ENCODE results near the gene EVX1.

EVX1 gene

DNA sequence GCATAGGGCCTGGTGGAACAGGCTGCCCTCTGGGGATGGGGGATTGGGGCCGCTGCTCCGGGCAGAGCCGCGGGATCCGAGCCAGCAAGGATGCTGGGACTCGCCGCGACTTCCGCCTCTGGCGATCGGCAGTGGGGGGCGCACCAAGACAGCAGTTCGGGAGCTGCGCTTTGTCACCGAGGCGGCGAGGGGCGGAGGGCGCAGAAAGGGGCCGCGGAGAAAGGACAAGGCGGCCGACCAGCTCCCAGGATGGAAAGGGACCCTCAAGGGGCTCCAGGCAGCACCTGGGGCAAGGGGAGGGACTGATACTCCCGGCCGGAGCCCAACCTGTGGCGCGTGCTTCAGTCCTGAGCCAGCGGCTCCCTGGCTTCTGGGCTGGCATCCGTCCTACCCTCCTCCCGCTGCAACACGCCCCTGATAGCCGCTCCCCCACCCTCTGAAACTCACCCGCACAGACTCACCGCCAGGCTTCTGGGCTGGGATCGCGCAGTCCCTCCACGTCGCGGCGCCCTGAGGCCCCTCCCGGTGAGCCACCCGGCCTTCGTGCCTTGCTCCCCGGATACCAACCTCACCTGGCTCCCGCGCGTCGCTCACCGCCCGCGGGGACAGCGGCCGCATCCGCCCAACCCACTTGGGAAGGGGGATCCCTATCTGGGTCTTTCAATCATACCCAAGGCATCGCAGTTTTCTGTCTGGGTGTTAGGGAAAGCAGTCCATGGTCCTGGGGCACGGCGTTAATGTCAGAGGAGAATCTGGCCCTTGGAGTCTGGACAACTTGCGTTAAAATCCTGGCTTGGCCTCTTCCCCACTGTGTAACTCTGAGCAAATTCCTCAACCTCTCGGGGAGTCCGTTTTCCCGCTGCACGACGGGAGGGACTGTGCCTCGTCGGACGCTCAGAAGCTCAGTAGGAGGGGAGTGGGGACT lies 7.0 kb upstream of the EVX1 start:
- peak in 1 of 2 experiments; percentile 42 for DNase-seq

DNA sequence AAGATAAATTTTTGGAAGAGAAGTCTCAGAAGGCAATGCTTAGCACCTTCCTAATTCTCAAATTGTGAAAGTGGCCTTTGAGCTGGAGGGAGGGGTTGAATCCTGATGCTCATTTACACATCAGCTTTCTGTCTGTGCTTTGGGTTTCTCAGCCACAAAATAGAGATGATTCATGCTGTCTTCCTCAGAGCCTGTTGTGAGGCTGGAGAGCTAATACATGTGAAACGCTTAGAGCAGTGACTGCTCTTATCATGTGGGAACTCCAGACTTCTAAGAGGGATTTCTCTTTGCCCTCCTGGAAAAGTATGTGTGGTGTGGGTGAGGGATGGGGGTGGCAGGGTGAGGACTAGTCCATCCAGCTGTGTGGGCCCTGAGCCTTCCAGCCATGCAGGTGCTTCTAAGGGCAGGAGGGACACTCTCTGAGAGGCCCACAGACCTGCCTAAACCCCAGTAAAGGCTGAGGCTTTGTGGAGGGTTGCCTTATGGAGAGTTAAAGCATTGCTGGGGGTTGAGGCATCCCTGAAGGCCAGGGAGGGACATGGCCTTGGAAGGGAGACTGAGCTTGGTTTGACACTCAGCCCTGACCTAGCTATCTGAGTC lies 4.8 kb upstream of the EVX1 start:
- no peak for DNase-seq

DNA sequence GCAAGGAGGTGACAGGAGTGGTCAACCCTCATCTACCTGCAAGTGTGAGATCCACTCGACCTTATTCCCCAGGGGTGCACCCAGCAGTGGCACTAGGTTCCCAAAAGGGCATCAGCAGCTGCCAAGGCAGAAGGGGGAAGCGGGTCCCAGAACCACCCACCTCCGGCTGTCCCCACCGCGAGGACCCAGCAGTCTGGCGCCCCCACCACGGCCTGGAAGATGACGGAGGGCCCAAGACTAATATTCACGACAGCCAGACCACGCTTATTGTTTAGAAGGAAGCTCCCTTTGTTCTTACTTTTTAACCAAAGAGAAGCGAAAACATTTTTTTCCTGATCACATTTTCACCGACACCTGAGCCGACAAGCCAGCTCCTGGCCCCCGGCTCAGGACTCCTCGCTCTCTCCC lies 3.6 kb upstream of the EVX1 start:
- DNase-seq: no peak

DNA sequence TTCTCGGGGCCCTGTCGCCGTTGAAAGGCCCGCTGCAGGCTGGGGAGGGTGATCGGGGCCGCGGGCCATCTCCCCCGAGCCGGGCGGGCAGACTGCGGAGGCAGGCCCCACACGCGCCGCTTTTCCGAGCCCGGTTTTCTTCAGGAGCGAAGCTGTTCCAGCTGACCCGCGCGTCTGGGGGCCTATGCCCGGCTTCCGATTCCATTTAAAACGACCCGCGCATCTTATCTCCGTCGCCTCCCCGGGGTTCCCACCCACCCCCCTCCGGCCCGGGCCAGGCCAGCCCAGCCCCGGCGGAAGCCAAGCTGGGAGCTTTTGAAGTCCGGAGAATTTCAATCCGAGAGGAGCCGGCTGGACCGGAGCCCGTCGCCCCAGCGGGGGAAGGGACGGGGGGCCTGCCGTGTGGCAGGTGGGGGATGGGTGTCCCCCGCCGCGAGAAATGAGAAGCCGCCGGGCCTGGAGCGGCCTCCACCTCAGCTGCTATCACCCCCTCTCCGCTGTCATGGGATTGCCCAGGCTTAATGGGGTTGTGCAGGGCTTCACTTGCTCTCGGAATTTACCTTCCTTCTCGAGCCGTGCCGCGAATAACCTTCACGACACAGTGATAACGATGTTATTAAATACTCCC lies 3.1 kb upstream of the EVX1 start:
- no peak for DNase-seq

DNA sequence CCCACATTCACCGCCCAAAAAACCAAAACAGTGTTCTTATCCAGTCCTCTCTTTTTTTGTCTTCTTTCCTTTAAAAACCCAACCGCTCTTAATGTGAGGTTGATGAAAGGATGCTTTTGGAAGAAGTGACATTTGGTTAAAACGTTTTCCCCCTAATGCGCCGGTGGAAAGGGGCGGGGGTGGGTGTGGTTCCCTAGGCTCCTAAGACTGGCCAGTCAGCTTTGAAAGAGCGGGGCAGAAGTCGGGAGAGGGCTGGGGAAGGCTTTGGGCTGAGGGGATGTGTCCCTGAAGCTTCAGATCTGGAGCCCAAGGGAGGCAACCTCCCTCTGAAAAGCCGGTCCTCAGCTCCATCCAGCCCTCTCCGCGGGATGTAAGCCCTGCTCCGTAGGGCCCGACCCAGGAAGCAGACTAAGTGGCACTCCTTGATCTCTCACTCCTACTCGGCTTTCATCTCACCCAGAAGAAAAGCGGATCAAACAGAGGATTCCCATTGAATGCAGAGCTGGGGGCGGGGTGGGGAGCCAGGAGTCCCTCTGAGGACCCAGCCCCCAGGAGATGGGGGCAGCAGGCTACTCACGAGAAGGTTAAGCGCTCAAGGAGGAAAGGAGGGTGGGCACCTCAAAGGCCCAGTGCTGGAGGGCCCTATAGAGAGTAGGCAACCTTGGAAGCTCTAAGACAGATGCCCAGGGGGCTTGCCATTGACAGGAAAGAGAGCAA lies 2.4 kb upstream of the EVX1 start:
- DNase-seq: no peak

DNA sequence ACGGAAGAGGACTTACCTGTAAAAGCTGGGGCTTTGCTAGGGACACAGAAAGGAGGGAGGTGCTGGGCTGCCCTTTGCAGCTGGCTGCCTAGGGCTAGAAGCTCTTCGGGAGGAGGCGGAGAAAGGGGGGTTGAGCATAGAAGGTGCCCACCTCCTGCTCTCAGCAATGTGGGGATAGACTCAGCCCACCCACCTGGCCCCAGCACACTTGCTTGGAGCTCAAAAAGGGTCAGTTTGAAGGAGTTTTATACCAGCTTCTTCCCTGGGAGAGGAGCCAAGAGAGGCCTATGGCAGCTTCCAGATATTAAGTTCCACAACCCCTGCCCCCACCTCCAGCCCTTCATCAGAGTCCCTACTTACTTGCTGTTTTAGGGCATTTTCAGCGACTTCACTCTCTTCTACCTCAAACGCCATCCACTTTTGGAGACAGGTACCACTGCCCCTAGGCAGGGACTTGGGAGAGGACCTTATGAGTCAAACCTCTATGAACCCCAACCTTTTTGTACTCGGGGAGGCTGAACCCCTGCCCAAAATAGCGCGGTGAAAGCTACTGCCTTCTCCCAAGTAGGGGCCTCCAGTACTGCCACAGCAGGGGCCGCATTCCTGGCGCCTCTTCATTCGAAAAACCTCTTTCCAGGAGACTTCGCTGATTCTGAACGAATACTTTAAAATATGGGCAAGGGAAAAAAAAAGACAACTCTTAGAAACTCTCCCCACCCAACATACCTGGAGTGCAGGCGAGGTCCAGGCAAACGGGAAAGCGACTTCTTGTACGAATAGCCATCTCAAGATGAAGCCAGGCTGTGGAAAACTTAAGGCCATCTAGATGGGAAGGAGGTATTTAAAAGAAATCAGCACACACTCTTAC lies 1.2 kb upstream of the EVX1 start:
- no peak for DNase-seq

DNA sequence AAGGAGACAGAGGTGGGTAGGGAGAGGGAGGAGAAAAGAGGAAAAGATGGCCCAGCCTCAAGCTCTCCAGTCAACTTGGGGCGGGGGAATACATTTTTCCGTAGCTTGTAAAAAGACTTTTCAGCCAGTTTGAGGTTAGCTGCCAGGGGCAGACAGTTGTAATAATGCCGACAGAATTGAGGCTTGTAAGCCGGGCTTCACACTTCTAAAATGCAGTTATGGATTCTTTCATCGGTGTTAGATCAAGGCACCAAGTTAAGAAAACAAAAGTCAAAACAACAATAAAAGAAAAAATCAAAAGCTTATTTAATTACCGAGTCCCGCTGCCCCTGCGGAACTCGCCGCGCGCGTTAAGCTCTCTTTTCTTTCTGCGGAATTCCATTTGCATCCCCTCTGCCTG lies 448 bp upstream of the EVX1 start:
- DNase-seq: no peak

DNA sequence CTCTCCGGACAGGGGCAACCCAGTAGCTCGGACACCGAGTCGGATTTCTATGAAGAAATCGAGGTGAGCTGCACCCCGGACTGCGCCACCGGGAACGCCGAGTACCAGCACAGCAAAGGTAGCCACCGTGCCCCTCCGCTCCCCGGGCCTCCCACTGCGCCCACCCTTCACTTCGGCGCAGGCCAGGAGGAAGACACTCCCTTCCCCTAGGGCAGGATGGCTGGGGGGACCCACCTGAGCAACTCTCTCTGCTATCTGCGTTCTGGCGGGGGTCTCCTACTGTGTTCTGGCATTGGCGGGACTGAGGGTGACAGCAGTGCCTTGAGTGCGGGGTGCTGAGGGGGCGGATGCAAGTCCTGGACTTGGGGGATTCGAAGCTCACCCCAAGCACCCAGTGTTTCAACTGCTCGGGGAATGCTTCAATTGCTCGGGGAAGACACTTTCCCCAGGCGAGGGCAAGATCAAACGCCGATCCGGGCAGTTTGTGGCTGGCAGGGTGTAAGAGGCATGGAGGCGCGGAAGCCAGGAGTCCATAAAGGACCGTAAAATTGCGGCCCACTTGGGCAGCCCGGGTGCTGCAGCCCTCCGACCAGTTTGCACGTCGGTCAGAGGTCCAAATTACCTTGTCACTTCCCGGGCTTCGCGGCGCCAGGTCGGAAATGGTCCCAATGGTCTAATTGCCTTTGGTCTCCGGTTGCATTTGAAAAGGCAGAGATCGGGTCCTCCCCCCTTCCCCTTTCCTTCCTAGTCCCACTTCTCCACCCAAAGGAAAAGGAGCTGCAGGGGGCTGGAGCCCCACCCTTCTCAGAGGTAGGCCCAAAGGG lies 950 bp downstream of the EVX1 start:
- DNase-seq: no peak

DNA sequence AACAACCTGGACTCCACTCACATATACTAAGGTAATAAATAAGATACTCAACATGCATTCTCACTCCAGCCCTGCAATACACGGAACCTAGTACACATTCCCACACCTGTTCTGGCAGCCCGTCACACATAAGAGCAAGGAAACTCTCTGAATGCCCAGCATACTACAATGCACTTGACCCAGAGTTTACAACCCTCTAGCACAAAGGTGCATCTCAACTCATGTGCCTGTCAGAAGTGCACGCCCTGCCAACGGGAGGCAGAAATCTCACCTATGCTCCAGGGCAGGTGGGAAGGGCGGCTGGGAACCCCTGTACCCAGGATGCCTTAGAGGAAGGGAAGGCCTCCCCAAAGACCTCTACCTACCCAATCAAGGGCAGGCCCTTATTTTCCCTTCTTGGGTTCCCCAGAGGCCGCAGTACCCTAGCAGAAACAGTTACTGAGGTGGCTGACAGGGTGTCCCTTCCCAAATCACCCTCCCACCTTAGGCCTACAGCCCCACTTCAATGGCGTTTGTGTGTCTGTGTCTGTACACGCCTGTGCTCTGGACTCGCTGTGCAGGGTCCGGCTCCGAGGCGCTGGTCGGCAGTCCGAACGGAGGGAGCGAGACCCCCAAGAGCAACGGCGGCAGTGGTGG lies 2.0 kb downstream of the EVX1 start:
- no peak for DNase-seq

DNA sequence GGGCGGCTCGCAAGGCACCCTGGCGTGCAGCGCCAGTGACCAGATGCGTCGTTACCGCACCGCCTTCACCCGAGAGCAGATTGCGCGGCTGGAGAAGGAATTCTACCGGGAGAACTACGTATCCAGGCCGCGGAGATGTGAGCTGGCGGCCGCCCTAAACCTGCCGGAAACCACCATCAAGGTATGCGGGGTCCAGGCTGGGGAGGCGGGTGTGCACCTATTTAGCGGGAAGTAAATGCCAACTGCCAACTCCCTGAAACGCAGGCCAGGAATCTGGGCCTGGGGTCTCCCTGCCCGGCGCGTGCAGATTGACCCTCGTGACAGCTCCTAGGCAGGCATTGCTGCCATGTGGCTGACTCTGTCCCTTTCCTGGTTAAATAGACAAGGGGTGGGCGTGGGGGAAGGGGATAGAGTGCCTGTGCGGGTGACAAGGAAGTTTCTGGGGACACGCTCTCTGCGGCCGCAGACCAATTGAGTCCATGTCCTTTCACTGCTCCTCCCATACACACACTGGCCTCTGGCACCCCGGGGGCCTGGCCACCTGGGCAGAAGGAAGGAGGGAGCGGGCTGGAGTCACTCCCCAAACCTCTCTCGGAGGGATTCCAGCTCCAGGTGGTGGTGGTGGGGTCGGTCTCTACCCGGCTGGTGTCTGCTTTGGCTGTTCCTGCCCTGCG lies 2.7 kb downstream of the EVX1 start:
- DNase-seq: no peak

DNA sequence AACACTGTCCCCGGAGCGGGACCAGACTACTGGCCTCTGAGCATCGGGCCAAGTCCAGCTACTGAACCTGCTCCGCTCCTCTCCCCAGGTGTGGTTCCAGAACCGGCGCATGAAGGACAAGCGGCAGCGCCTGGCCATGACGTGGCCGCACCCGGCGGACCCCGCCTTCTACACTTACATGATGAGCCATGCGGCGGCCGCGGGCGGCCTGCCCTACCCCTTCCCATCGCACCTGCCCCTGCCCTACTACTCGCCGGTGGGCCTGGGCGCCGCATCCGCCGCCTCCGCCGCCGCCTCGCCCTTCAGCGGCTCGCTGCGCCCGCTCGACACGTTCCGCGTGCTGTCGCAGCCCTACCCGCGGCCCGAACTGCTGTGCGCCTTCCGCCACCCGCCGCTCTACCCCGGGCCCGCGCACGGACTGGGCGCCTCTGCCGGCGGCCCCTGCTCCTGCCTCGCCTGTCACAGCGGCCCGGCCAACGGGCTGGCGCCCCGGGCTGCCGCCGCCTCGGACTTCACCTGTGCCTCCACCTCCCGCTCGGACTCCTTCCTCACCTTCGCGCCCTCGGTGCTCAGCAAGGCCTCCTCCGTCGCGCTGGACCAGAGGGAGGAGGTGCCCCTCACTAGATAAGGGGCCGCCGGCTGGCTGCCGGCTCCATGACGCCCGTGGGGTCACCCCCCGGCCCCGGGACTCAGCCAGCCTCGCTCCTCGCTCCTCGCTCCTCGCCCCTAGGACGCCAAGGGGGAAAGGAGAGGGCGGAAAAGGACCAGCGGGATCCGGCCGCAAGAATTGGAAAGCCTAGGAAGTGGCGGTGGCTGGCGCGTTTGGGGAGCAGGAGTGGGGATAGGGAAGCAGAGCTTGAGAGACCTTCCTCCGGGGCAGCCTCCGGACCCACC lies 3.4 kb downstream of the EVX1 start:
- DNase-seq: no peak

DNA sequence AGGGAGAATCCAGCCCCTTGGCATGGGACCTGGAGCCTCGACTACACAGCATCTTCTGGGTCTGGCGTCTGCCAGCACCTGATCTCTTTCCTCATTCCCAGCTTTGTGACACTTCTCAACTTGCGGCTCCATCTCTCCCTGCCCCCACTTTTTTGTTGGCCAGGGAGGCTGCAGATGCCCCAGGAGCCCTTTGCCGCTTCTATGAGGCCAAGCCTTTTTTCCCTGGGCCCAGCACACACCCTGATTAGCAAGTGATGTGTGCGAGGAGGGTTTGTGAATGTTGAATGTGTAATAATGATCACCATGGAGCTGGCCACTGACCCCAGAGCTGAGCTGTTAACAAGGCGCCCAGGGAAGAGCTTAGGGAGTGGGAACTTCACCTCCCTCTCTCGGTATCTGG lies 4.4 kb downstream of the EVX1 start:
- DNase-seq: no peak

DNA sequence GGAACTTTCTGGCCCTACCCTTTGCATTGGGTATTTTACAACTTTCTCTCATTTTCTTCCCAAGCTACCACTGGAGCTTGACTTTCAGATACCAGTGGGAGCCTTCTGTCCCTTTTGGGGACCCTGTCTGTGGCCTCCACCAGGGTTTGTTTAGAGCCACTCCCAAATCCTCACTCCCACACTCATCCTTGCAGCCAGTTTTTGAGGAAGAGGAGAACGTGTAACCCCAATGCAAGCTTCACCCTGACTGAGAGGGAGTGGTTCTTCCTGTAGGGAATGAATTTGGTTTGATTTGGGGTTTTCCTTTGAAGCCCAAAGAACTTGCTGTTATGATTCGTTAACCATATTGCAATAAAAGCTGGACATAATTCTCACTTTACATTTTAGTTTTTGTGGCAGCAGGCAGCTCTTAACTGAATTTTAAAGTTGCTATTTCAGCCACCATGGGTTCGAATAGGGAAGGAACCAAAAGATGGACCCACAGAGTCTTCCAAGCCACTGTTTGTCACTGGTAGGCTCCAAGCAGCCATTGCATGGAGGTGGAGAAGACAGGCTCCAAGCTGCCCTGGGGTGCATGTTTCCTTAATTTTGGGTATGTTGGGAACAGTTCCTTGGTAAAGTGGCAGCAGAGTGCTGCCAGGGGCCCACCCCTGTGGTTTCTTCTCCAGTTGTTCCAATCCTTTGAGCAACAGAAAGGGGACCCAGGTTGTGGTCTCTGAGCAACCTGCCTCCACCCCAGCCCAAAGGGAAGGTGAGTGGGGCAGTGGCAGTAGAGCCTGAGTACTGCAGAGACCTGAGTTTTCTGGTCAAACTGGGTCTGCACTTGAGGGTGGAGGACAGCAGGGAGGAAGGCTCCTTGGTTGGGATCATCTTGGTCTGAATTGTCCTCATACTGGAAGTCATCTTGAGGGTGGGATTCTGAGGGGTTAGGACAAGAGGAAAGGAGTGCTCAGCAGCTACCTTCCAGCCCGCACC lies 5.1 kb downstream of the EVX1 start:
- no peak for DNase-seq

DNA sequence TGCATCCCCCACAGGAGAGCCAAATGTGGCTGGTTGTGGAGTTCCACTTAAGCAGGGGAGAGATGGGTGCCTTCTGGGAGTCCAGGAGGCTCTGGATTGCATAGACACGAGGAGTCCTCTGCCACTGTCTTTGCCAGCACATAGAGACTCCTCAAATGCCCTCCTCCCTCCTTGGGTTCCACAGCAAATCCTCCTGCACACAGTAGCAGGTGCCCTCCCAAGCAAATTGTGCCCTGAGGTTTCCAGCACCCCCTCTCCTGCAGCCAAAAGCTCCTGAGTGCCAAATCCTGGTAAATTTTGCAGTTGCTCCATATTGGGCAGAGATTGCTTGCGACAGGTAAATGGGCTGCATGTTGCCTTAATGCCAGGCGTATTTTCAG lies 5.8 kb downstream of the EVX1 start:
- no peak for DNase-seq

DNA sequence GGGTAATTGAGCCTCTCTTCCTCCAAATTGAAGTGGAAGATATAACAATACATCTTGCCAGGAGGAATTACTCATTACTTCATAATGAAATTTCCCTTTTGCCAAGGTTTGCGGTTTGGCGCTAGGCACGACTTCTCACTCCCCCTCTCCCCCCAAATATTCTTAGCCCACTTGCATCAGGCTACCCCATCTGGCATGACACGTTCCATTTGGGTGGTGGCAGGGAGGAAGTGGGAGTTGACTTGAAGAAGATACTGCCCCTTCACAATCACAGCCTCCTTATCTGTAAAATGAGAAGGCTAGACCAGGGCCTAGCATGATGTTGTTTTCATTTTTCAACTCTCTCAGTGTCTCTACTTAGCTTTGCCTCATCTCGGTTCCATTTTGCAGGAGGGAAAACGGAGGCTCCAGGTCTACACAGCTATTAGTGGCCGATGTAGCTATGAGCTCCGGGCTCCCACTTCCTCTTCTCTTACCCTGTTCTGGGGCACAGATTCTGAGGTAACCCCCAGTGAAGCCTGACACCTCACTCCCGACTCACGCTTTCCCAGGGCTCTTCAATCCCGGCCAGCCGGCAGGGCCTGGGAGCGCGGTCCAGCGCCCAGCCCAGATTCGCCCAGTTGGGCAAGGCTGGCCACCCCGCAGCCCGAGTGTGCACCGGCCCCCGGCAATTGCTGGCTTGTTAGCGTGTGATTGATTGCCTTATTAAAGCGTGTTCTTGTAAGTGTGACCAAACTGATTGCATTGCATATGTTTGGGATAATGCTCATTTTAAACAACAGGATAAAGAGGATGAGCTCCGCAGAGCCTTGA lies 6.5 kb downstream of the EVX1 start:
- no peak for DNase-seq

DNA sequence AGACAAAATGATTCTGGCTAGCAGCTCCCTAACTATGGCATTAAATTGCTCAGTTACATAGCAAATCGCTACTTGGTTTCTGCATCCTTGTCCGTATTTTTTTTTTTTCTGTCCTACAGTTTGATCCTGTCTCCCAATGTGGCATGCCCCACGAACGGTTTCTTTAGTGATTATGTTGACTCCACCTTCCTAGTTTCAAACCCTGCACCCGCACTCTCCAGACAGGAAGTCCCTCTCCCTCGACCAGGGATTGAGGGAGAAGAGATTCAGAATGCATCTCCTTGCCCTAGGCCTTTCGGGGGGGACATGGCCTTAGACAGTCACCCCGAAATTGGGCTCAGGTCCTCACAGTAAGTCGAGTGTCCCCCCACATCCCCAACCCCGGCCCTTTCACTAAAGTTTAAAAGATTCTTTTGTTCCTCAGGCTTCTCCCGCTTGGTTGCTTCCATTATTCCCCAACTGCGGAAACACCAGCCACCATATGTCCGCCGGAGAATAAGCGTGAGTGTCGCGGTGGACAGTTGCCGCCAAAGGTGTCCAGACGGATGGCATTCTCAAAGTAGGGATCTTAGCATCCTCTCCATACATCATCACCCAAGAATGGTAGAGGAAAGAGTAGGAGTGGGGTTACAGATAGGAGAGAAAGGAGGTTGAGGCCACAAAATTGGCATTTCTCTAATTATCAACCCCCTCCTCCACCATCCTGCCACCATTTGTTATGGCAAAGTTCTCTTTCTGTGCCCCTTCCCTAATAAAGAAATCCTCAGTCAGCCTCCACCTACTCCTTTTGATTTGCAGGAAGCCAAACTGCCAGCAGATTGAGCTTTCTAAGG lies 7.3 kb downstream of the EVX1 start:
- no peak for DNase-seq
